Suprapubic skin (tissue), 4 donors: ENCODE results near the gene UQCRC1.

Experiments used
- EP300 ChIP-seq: sonication (generic); formaldehyde crosslinking; IDR thresholded peaks from one replicate; pipeline ENCODE4 v1.6.1; 2017; ENCODE audit warnings: antibody characterized with exemption
- POLR2A ChIP-seq, 2 donors: fragments of 450-650 bp; IDR thresholded peaks; one replicate each; pipeline ENCODE4 v1.6.1; 2017; ENCODE audit warnings: antibody characterized with exemption in 2 of 2, mild to moderate bottlenecking in 2 of 2, moderate library complexity in 2 of 2
- POLR2AphosphoS5 ChIP-seq, 3 donors: sonication (generic); formaldehyde crosslinking; IDR thresholded peaks; one replicate each; pipeline ENCODE4 v1.6.1; 2017; ENCODE audit warnings: antibody characterized with exemption in 3 of 3
- TF ChIP-seq, protein P1 (sequence below), 2 donors: fragments of 200-600 bp in 1 of 2; fragments of 450-650 bp in 1 of 2; sonication (generic) in 1 of 2; IDR thresholded peaks; one replicate each; pipeline ENCODE4 v1.5.1; 2016 to 2019; ENCODE audit warnings: antibody characterized with exemption in 2 of 2, mild to moderate bottlenecking in 1 of 2, moderate library complexity in 1 of 2

DNA sequence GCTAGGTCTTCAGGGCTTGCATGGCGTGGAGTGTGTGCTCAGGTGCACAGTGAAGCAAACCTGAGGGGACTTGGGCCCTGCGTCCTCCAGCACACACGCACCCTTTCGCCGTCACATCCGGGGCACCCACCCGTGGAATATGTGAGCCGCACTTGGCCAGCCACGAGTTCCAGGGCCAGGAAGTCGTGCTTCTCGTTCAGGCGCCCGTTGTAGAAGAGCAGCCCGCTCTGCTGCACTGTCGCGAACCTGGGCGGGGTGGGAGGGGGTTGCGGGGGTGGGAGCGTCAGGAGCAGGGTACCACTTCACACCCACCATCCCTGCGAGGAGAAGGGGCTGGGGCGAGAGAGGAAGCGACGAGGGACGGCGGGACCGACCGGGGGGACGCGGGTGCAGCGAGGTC, 46.2 kb upstream of the UQCRC1 start:
- no peak for TF ChIP-seq POLR2AphosphoS5 (IDR thresholded peaks at IDR 0.05)
- TF ChIP-seq, protein P1, sequence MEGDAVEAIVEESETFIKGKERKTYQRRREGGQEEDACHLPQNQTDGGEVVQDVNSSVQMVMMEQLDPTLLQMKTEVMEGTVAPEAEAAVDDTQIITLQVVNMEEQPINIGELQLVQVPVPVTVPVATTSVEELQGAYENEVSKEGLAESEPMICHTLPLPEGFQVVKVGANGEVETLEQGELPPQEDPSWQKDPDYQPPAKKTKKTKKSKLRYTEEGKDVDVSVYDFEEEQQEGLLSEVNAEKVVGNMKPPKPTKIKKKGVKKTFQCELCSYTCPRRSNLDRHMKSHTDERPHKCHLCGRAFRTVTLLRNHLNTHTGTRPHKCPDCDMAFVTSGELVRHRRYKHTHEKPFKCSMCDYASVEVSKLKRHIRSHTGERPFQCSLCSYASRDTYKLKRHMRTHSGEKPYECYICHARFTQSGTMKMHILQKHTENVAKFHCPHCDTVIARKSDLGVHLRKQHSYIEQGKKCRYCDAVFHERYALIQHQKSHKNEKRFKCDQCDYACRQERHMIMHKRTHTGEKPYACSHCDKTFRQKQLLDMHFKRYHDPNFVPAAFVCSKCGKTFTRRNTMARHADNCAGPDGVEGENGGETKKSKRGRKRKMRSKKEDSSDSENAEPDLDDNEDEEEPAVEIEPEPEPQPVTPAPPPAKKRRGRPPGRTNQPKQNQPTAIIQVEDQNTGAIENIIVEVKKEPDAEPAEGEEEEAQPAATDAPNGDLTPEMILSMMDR (IDR thresholded peaks at IDR 0.05) = no peak
- no peak for TF ChIP-seq POLR2A (IDR thresholded peaks at IDR 0.05)
- TF ChIP-seq EP300 = no peak
